GM19467 (cell line): ENCODE data around the gene PON2.
"Not testable (repeated sequence)": the region's sequence is repeated elsewhere in the genome, so short reads cannot be mapped to it uniquely, and the experiment has no call there.

Experiments used
- ATAC-seq: cut with Tn5 transposase; IDR thresholded peaks from one replicate; pipeline ENCODE4 v1.9.1; 2021; ENCODE audit warnings: mild to moderate bottlenecking, moderate library complexity; ENCODE audit not compliant: unreplicated experiment

The PON2 gene

DNA sequence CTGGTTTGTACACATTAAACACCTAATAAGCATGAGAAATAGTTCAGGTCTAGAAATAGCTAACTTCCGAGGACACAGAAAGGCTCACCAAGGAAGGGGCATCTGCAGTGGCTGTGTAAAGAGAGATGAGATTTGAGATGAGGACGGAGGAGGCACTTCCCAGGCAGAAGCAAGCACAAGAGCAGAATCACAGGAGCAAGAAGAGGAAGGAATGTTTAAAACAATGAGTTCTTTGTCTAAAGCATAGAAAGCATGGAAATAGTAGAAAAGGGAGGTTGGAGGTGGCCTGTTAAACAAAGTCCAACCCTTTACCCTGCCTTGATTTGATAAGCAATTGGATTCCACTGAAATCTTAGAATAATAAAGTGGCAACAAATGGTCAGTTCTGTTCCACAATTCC, 27.1 kb downstream of the PON2 start:
- ATAC-seq: no peak

DNA sequence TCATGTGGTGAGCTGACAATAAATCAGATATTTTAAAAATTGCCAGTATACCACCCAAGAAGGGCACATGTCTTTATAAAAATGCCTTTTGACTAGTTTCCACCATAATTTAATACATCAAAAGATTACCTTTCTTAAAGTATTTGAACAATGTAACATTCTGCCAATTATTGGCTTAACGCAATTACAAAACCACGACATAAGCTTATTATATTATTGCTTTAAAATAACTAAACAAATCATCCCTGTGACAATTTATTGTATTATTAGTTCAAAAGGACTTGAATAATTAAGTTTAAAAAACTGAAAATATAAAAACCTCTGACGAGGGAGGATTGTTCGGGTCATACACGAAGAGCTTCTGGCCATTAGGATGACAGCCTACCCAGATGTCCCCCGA, 29.0 kb downstream of the PON2 start:
- ATAC-seq: no peak

DNA sequence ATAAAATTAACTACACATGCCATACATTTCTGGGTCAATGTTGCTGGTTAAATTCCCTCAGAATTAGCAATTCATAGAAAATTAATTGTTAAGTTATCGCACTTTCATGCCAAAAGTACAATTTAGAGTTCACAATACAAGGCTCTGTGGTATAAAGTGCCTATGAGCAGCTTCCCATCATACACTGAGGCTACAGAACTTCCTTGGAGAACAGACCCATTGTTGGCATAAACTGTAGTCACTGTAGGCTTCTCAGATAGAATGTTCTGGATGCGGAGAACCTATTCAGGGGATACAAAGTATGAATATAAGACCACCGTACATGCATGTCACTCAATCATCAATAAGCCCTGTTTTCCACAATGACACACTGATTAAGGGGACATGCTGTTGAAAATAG, 29.6 kb downstream of the PON2 start:
- no peak for ATAC-seq

DNA sequence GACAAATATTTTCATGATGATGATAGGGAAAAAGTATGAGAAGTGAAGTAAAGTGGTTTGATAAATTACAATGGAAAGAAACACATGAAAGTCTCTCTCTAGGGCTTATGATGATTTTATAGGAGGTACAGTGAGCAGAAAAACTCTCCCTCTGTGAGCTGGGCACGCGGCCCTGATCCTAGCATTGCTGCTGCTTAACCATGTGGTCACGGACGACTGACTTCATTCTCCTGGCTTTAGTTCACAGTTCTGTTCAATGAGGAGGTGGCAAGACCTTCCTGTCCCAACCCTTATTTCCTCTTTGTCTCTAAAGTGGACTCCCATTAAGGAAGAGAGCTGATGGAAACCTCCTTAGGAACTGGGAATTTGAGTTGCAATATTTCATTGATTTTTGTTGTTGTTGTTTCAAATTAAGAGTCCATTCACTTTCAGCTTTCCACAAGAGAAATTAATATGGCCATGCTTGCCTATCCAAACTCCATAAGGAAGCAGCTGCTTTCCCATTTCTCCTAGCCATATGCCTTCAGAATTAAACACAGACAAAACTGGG, 30.4 kb downstream of the PON2 start:
- ATAC-seq: no peak

DNA sequence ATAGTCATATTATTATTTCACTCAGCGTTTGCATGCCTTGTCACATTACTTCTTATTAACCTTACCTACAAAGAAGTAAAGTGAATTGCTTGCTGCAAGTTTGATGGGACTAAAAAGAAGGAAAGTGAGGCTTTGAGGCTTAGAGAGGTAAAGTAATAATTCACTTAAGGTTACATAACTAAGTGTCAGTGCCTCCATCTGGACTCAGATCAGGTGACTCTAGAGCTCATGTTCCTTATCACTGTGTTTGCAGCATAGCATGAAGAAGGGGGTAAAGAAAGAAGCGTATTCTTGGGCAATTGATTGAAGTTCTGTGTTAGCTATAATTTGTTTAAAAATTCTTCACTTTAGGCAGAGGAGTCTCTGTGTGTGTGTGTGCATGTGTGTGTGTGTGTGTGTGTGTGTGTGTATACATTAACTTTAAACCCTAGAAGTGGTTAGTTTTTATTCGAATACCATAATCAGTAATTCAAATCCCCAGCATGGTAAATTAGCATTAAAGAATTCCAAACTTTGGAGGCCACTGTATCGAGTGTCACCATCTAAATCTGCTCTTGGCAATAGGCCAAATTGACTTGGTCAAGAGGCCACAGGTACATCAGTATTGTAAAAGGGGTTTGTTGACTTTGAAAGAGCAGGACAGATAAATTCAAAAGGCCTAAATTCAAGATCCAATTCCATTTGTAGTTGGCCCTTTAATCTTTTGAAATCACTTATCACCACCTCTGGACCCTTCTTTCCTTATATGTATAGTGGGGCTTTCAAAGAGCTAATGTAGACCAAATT, 36.5 kb downstream of the PON2 start:
- ATAC-seq: no peak

DNA sequence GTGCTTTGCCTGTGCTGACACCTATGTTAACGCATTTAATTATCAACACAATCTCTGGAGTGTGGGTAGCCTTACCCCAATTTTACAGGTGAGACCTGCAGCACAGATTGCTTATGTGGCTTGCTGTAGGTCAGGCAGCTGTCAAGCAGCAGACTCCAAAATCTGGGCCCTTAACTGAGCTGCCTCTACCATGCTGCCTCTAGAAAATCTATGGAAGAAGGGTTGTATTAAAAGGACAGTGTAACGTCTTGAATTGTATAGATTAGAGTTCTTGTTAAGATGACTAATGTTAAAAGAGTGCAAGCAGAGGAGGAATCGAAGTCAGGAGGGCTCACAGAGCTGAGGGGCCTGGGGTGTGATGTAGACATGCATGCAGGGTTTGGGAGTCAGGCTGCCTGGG, 37.4 kb downstream of the PON2 start:
- no peak for ATAC-seq

DNA sequence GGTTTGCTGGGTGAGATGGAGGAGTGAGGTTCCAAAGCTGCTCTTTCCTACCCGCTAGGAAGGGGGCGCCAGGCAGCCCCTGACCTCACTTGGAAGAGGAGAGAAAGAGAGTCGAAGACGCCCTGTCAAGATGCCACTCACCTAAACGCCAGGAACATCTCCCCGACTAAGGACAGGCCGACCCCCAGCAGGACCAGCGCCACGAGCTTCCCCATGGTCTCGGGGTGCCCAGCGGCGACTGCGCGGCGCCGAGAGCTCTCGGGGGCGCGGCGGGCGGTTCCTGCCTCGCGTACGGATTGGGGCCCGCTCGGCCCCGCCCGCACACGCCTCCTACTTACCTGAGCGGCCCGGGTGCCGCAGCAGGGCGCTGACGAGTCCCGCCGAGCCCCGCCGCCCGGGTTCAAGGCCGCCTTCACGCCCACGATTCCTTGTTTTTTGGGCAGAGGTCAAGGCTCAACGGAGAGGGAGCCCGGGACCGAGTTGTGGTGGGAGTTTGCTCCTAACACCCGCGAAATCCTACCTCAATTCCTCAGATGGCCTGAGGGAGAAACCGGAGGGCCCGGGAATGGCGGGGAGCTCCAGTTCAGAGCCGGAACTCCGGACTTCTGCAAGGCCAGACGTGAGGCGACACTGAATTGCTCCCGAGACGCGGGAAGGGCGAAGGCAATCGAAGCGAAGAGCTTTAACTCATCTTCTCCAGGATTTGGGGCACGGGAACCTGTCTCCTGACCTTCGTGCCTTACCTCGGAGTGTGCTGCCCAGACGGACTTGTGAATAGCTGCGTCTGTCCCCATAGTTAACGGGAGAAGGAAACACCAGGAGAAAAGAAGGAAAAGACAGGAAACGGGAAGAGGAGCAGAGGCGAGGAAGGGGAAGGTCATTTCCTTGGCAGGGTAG, 38.4 kb downstream of the PON2 start, which contains the start of gene PON3:
Gene PON3 (minus strand): TSS at position 240 of the 897 bp plus-strand sequence. CDS start 25 bp downstream, at position 215.
- ATAC-seq: no peak

DNA sequence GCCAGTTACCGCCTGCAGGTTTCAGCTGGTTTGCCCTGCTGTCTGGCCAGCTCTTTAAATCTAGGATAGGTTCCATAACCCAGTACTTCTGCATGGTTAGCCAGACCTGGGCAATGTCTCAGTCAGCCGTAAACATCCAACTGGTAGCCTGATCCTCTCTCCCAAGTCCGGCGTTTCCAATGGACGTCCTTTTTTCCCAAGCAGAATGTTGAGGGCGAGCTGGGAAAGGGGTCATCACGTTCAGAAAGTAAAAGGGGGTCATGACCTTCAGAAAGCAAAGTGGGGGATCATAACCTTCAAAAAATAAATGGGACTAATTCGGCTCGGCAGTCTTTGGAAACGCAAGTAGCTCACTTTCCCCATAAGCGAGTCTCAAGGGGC, 39.1 kb downstream of the PON2 start:
- no peak for ATAC-seq

DNA sequence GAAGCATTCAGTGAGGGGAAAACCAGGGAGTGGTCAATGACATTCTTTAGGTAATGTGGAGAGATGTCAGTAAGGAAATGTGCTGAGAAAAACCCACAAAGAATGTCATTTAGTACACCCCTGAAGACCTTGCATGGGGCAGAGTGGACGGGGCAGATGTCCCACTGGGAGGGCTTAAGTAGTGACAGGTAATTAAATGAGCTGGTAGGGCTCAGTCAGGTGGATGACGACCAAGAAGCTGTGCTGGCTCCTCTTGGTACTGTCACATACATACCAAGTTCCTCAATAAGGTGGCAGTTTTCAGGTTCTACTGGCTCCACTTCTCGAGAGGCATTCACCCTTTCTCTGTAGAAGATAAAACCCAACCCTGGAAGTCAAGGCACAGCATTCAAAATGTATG, 40.5 kb downstream of the PON2 start:
- no peak for ATAC-seq

DNA sequence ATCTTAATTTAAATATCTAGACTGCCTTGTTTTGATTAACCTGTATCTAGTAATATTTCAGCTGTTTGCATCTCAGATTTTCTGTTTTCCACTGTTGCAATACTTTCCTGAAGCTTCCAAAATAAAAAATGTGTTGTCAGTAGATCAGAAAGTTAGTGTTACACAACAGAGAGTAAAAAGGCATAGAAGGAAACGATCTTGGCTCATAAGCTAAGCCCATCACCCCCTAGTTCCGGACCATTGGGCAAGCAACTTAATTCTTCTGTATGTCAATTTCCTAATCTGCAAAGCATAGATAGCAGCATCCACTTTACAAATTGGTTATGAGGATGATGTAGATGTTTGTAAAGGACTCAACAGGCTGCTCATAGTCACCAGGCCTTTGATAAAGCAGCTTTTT, 43.1 kb downstream of the PON2 start:
- ATAC-seq: no peak

DNA sequence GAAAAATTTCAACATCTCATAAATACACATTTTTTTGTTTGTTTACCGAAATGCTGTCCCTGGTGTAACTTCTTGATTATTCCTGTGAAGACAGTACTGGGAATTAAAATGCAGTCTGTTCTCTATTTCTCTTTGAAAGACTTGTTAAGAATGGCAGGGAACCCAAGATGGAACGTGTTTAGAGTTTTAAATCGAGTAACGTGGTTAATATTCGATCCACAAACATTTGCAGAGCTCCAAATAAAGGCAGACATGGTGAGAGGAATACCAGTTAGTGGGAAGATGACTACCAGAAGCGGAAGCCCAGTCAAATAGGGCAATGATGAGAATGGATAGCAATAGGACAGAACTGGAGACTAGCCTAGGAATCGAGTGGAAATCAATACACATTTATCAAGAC, 45.3 kb downstream of the PON2 start:
- ATAC-seq: no peak

DNA sequence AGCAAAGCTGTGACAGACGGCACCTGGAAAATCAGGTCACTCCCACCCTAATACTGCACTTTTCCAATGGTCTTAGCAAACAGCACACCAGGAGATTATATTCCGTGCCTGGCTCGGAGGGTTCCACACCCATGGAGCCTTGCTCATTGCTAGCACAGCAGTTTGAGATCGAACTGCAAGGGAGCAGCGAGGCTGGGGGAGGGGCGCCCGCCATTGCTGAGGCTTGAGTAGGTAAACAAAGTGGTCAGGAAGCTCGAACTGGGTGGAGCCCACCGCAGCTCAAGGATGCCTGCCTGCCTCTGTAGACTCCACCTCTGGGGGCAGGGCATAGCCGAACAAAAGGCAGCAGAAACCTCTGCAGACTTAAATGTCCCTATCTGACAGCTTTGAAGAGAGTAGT, 55.4 kb downstream of the PON2 start:
- not testable (repeated sequence) for ATAC-seq

DNA sequence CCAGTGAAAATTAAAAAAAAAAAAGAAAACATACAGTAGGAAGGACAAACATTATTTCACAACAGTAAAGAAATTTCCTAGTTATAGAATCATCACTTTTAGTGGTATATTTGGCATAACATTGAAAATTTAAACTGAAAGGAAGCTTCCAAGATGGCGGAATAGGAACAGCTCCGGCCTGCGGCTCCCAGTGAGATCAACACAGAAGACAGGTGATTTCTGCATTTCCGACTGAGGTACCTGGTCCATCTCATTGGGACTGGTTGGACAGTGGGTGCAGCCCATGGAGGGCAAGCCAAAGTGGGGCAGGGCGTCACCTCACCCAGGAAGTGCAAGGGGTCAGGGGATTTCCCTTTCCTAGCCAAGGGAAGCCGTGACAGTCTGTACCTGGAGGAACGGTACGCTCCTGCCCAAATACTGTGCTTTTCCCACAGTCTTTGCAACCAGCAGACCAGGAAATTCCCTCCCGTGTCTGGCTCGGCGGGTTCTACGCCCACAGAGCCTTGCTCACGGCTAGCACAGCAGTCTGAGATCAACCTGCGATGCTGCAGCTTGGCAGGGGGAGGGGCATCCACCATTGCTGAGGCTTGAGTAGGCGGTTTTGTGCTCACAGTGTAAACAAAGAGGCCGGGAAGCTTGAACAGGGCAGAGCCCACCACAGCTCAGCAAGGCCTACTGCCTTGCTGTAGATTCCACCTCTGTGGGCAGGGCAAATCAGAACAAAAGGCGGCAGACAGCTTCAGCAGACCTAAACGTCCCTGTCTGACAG, 58.0 kb downstream of the PON2 start:
- no peak for ATAC-seq

DNA sequence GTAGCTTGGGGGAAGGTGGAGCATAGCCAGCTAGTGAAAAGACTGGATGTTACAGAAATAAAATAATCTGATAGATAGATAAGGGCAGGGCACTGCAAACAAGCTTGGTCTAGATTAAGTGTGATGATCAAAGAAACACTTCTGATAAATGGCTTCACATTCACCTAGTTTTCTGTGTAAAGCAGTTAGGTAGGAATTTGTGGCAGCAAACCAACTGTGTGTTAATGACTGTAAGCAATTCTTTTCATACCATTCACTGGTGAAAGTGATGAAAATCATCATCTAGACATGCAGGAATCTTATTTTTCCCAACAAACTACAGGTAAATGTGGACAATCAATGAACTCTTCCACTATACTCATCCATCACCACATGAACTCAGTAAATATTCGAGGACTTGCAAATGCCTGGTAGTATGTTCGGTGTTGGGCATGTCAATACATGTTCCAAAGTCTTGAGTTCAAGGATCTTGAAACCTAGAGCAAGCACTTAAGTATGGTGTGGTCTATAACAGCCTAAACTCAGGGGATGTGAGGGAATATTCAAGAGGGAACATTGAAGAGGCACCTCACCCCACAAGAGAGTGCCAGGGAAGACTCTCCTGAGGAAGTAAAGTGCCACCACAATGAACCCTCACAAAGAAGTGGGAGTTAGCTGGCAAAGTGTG, 59.1 kb downstream of the PON2 start:
- ATAC-seq: no peak

DNA sequence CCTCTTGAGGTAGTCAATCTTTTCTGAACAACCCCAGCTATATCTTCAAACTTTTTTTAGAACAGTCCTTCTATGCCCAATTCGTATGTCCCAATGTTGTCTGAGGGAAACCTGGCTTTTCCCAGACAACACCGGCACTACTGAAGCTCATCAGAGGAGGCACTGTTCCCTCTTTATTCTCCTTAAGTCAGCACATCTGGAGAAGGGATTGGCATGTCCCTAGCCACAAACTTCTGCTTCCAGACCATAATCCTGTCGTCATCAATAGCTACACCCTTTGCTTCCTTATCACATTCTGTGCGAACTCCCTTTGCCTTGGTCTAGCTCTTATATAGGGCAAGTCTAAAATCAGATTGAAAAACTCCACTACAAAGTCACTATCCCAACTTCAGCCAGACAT, 61.5 kb downstream of the PON2 start:
- ATAC-seq: no peak

DNA sequence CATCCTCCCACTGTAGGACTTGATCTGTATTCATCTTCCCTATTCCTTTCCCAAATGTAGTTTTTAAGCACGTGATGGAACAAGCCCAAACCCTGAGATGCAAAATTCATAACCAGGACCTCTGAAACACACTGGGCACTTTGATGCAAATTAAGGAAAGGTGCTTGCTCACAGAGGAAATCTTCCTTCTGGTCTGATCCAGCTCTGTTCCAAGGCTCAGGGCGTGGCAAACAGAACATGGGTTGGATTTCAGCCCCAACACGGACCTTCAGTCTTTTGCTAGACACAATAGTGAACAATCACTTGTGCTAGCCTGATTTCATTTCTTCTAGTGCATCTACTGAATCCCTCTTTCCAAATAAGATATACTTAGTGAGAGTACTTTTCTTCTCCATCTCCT, 66.6 kb downstream of the PON2 start:
- ATAC-seq: no peak

DNA sequence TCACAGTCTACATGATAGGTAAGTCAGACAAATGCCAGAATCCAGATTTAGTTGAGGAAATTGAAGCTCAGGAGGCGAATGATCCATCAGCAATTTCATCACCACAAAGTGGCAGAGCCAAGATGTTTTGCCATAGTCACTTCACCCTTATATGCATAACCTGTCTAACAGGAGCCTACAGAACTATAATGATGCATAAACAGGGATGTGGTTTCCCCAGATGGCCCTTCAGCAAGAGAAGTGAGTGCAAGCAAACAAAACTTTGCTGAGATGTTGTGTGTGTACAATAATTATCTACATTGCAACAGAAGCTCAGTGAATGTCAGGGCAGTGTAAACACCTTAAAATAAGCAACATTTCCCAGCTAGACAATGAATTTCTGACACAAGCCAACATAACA, 67.2 kb downstream of the PON2 start:
- no peak for ATAC-seq

DNA sequence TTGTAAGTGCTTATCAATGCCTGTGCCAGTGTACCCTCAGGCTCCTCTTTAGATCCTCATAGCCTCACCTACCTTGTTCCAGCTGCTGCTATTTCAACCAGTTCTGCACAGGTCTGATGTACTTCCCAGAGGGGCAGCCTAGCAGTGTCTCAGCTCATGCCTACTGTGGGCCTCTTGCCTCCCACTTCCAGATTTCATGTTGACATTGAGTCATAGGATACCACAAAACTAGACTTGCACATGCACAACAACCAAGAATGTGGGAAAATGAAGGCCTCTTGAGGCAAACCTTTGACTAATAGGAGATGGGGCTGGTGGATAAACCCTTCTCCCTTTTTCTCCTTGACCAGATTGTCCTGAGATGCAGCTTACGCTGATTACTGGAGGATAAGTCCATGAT, 69.7 kb downstream of the PON2 start:
- ATAC-seq: no peak

DNA sequence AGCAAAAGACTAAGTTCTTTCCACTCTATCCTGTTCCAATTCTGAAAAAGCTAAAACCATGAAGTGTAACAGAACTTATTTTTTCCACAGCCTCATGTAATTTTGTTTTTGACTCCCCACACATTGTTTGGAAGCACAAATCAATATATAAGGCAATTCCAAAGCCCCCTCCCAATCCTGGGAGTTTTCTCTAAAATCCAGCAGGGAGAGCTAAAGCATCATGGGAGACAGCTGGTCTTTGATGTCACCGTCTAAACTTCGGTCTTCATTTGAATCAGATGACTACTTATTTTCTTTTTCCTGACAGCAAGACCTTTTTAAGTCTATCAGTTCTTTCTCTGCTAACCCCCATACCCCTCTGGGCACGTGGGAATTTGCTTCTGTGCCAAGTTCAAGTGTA, 77.2 kb downstream of the PON2 start:
- no peak for ATAC-seq
